ENCODE data around the gene TAGAP.

Gene TAGAP, protein sequence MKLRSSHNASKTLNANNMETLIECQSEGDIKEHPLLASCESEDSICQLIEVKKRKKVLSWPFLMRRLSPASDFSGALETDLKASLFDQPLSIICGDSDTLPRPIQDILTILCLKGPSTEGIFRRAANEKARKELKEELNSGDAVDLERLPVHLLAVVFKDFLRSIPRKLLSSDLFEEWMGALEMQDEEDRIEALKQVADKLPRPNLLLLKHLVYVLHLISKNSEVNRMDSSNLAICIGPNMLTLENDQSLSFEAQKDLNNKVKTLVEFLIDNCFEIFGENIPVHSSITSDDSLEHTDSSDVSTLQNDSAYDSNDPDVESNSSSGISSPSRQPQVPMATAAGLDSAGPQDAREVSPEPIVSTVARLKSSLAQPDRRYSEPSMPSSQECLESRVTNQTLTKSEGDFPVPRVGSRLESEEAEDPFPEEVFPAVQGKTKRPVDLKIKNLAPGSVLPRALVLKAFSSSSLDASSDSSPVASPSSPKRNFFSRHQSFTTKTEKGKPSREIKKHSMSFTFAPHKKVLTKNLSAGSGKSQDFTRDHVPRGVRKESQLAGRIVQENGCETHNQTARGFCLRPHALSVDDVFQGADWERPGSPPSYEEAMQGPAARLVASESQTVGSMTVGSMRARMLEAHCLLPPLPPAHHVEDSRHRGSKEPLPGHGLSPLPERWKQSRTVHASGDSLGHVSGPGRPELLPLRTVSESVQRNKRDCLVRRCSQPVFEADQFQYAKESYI

DNA sequence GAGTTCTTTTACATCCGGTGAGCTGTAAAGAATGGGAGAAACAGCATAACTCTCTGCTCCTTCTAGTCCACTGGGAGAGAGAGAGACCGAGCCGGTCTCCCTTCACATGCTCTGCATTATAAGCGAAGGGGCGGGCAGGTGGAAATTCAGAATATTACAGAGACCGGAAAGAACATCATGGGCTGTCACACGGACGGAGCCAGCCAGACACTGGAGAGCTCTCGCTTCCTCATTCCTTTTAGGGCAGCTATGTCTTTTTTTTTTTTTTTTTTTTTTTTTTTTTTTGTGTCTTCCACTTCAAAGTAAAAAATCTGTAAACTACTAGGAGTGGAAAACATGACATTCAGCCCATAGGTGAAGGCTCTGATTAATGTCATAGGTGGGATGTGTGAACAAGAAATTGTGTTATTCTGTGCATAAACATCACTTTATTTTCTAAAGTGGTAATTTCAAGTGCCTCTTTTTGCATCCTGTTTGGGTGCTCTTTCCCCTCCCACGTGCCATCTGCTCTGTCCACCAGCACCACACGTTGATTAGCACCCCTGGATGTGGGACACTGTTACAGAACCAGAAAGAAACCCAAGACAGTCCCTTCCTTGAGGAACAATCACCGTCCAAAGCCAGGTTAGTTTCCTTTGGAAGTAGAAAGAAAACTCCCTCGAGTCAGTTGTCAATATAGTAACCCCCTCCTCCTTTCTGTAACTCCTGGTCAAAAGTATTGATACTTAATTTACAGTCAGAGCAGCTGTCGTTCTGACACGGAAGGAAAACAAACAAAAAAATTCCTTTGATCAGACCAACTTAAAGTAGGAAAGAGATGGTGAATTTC lies at the start of gene TAGAP:
TAGAP (minus strand) TSS at position 93 of the 829 bp plus-strand sequence. CDS start 845 bp downstream, outside the sequence.
- peaks cover 46% of the 10 kb centered on the region for H3K36me3 ChIP-seq (ENCODE audit: control insufficient read depth, low read length)
- peaks cover 18% of the 10 kb centered on the region for H4K20me1 ChIP-seq (ENCODE audit: control insufficient read depth, insufficient read depth, low read depth, low read length)
- peaks cover 48% of the 10 kb centered on the region for H3K4me1 ChIP-seq (ENCODE audit: control insufficient read depth, low read length)
- no peak for TF ChIP-seq EZH2phosphoT487 (IDR thresholded peaks at IDR 0.05; ENCODE audit: borderline replicate concordance, low read length)
- TF ChIP-seq, protein P1, sequence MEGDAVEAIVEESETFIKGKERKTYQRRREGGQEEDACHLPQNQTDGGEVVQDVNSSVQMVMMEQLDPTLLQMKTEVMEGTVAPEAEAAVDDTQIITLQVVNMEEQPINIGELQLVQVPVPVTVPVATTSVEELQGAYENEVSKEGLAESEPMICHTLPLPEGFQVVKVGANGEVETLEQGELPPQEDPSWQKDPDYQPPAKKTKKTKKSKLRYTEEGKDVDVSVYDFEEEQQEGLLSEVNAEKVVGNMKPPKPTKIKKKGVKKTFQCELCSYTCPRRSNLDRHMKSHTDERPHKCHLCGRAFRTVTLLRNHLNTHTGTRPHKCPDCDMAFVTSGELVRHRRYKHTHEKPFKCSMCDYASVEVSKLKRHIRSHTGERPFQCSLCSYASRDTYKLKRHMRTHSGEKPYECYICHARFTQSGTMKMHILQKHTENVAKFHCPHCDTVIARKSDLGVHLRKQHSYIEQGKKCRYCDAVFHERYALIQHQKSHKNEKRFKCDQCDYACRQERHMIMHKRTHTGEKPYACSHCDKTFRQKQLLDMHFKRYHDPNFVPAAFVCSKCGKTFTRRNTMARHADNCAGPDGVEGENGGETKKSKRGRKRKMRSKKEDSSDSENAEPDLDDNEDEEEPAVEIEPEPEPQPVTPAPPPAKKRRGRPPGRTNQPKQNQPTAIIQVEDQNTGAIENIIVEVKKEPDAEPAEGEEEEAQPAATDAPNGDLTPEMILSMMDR (IDR thresholded peaks at IDR 0.05; ENCODE audit: low read depth, low read length, poor library complexity, severe bottlenecking), result no peak
- peaks cover 42% of the 10 kb centered on the region for H3F3A ChIP-seq (ENCODE audit: control insufficient read depth, insufficient read depth)
- H3K4me3 ChIP-seq (ENCODE audit: low read length), result peak within 1 kb of the TSS; percentile 93
- peaks cover 53% of the 10 kb centered on the region for H3K79me2 ChIP-seq (ENCODE audit: control insufficient read depth, low read length)
- H3K4me2 ChIP-seq (ENCODE audit: low read length), result peak within 1 kb of the TSS; percentile 73
- peak within 1 kb of the TSS; percentile 89 for H3K27ac ChIP-seq (ENCODE audit: low read depth, low read length)
- H3K9me3 ChIP-seq (ENCODE audit: control insufficient read depth, insufficient read depth, low read length), result no peaks in the 10 kb centered on the region
- no peaks in the 10 kb centered on the region for H3K27me3 ChIP-seq (ENCODE audit: control insufficient read depth, low read length)
- H3K9me2 ChIP-seq (replicated peaks; ENCODE audit: control insufficient read depth, low read length), result no peaks in the 10 kb centered on the region

DNA sequence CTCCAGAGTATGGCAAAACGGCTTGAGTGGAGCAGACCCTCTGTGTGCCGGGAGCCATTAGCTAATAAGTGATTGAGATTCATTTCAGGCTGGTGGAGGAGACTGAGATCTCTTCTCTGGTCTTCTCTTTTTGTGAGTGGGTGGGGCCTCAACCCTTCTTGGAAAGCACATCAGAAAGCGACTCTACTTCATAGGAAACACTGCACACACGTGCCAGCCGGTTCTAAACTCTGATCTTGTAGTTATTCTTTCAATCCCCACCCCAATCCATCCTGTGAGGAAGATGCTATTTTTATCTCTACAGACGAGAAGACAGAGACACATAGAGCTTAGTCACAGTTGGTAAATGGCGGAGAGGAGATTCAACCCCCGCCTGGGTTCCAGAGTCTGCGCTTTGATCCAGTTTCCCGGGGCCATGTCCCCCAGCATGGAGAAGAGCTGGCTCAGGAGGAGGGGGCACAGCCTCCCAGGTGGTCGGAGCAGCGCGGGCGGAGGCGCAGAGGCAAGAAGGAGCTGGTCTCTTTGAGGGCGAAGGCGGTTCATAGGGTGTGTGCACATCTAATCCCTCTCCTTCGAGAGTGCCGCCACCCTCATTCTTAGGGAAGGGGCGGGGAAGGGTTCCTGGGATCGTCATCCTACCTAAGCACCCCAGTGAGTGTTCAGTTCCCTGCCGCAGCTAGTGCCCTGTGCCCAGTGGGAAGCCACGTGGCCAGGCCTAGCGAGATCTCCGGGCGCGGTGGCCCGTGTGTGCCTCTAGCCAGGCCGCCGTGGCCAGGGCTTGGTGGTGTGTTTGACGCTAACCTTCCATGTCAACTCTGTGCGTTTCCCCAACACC lies 49.0 kb upstream of the TAGAP start:
- Histone ChIP-seq H3K4me3 (ENCODE audit: low read length) (peak overlapping the region; percentile 30), H3K36me3 (ENCODE audit: control insufficient read depth, low read length) (no peaks in the 10 kb centered on the region), H3K79me2 (ENCODE audit: control insufficient read depth, low read length) (no peaks in the 10 kb centered on the region), H3K9me3 (ENCODE audit: control insufficient read depth, insufficient read depth, low read length) (no peaks in the 10 kb centered on the region), H3K4me2 (ENCODE audit: low read length) (peak overlapping the region; percentile 80), H3K27ac (ENCODE audit: low read depth, low read length) (peak overlapping the region; percentile 96), H4K20me1 (ENCODE audit: control insufficient read depth, insufficient read depth, low read depth, low read length) (no peaks in the 10 kb centered on the region), H3K27me3 (ENCODE audit: control insufficient read depth, low read length) (no peaks in the 10 kb centered on the region), H3K9me2 (replicated peaks; ENCODE audit: control insufficient read depth, low read length) (no peaks in the 10 kb centered on the region), H3K4me1 (ENCODE audit: control insufficient read depth, low read length) (peaks cover 82% of the 10 kb centered on the region), H3F3A (ENCODE audit: control insufficient read depth, insufficient read depth) (peaks cover 23% of the 10 kb centered on the region)
- TF ChIP-seq, protein P1 (IDR thresholded peaks at IDR 0.05; ENCODE audit: low read depth, low read length, poor library complexity, severe bottlenecking), result no peak
- no peak for TF ChIP-seq EZH2phosphoT487 (IDR thresholded peaks at IDR 0.05; ENCODE audit: borderline replicate concordance, low read length)

DNA sequence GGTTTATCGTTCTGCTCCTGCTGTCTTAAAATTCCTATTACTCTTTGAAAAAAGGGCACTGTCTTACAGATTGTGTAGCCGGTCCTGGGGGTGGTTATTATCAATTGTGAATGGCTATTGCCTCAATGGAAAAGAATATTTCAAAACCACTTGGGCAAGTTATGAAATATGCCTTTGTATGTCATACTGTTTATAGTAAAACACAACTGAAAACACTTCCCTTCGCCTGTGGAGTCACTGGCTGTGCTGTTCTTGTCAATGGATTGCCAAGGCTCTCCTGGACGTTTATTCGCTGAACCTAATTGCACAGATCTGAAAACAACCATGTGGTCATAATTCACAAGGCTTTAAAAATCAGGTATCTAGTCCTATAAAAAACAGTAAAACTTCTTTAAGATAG lies 47.8 kb upstream of the TAGAP start:
- H3K9me2 ChIP-seq (replicated peaks; ENCODE audit: control insufficient read depth, low read length), result no peaks in the 10 kb centered on the region
- no peak for TF ChIP-seq EZH2phosphoT487 (IDR thresholded peaks at IDR 0.05; ENCODE audit: borderline replicate concordance, low read length)
- TF ChIP-seq, protein P1 (IDR thresholded peaks at IDR 0.05; ENCODE audit: low read depth, low read length, poor library complexity, severe bottlenecking), result no peak

More for the DNA sequence above, 47.8 kb upstream of the TAGAP start:
- Histone ChIP-seq H3K27ac (ENCODE audit: low read depth, low read length) (no peak overlapping the region), H3K79me2 (ENCODE audit: control insufficient read depth, low read length) (no peaks in the 10 kb centered on the region), H3F3A (ENCODE audit: control insufficient read depth, insufficient read depth) (peaks cover 15% of the 10 kb centered on the region; the same call in 1 of the 2 replicates), H3K27me3 (ENCODE audit: control insufficient read depth, low read length) (no peaks in the 10 kb centered on the region), H3K4me1 (ENCODE audit: control insufficient read depth, low read length) (peaks cover 70% of the 10 kb centered on the region), H3K4me2 (ENCODE audit: low read length) (no peak overlapping the region), H4K20me1 (ENCODE audit: control insufficient read depth, insufficient read depth, low read depth, low read length) (no peaks in the 10 kb centered on the region), H3K36me3 (ENCODE audit: control insufficient read depth, low read length) (no peaks in the 10 kb centered on the region), H3K9me3 (ENCODE audit: control insufficient read depth, insufficient read depth, low read length) (no peaks in the 10 kb centered on the region), H3K4me3 (ENCODE audit: low read length) (no peak overlapping the region)

Data from DOHH2 (cell line).